Hepatic stellate cell (primary cell): ENCODE data around the gene RBM47.
"Not testable (repeated sequence)": the region's sequence is repeated elsewhere in the genome, so short reads cannot be mapped to it uniquely, and the experiment has no call there.

Experiments
- DNase-seq: peaks from one replicate; pipeline ENCODE4 v3.0.0; 2011; ENCODE audit warnings: low spot score

RBM47 gene

DNA sequence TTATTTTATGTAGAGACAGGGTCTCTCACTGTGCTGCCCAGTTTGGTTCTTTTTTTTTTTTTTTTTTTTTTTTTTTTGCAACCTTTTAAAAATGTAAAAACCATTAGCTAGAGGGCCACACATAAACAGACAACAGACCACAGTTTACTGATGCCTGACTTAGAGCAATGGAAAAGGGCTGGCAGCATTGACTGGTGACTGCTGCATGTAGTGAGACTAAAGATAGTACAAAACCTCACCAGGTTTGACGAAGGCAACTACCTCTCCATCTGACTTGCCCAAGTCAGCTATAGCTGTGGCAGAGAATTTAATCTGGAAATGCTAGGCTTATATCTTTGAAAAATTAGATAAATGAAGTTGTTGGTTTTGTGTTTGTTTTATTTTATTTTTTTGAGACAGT is 102.9 kb downstream of the RBM47 start:
- no peak for DNase-seq

DNA sequence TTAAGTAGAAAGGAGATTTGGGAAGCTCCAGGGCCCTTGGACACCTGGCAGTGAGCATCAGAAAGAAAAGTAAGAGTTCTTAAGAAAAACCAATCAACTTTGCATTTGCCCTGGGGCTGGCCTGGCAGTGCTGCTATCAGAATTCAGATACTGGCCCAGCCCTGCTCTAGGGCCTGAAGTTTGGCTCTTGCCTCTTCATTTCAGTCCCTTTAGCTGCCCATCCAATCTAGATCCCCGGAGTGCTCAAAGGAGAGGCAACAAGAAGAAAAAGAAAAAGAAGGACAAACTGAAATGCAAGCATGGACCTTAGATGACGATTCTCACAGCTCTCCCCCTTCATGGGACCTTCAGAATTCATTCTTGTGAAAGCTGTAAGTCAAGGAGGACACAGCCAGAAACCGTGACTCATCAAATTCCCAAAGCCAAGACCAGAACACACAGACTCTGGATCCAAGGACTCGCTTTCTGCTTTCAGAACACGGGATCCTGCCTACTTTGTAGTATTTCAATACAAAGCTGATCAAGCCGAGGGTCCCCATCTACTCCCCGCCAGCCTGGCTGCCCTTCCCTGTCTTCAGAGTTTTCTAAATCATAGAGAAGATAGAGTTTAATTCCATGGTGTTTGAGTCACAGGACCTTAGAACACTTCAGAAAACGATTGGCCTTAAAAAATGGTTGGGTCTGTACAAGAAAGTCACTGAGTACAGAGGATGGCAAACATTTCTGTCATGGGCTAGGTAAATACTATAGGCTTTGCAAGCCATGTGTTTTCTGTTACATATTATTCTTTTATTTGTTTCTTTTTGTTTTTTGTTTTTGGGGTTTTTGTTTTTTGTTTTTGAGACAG is 103.7 kb downstream of the RBM47 start:
- DNase-seq, result no peak

DNA sequence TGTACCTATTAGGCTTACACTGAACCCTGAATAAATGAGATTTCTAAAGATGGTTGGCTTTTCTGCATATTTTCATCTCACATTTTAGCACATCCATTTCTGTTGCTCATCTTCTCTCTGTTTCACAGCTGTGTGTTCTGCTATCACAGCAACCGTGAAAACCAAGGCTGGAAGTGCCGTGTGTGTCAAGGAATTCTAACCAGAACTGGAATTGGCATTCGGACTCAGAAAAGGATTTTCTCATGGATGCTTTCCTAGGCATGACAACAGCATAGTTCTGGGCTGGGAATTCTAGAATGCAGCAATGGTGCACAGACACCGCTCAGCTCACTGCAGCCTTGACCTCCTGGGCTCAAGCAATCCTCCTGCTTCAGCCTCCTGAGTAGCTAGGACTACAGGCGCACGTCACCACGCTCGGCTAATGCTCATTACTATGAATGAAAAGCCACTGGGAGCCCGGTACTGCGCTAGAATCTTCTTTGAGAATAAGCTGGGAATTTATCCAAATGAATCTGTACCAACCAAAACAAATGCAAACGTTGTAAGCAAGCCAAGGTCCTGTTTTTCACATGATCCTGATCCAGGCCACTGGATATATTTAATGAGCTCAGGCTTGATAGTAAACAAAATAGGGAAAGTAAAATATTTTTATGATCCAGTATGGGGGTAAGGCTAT is 105.2 kb downstream of the RBM47 start:
- no peak for DNase-seq

DNA sequence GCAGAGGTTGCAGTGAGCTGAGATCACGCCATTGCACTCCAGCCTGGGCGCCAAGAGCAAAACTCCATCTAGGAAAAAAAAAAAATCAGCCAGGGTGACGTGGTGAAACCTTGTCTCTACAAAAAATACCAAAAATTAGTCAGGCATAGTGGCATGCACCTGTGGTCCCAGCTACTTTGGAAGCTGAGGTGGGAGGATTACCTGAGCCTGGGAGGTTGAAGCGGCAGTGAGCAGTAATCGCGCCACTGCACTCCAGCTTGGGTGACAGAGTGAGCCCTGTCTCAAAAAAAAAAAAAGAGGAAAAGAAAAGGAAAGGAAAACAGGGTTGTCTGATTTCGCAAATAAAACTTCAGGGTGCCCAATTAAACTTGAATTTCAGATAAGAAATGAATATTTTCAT is 106.1 kb downstream of the RBM47 start:
- DNase-seq, result no peak

DNA sequence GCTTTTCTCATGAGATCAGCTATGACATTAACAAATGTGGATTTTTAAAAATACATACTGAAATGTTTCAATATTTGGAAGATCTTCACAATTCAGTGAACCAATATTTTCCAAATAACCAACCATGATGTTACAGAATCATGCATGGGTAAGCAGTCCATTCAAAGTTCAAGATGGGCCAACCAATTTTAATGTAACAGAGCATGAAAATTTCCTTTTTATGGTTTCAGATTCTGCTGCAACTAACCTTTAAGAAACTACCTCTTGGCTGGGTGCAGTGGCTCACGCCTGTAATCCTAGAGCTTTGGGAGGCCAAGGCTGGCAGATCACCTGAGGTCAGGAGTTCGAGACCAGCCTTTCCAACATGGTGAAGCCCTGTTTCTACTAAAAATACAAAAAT is 107.7 kb downstream of the RBM47 start:
- DNase-seq, result no peak

DNA sequence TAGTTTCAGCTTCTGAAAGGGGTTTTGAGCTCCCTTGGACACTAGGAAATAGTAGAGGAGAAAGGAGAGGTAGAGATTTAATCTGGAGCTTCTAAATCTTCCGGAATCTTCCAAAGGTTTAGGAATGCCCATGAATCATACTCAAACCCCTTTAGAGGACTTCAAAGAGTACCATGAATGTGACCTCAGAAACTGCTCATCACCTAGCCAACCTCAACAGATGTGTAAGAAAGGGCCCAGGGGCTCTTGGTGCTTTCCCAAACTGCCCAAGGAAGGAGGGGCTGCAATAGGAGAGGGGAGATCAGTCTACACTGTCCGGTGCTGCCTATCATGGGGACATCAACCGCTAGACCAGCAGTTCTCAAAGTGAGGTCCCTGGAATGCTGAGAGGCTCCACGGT is 109.1 kb downstream of the RBM47 start:
- DNase-seq, result no peak

DNA sequence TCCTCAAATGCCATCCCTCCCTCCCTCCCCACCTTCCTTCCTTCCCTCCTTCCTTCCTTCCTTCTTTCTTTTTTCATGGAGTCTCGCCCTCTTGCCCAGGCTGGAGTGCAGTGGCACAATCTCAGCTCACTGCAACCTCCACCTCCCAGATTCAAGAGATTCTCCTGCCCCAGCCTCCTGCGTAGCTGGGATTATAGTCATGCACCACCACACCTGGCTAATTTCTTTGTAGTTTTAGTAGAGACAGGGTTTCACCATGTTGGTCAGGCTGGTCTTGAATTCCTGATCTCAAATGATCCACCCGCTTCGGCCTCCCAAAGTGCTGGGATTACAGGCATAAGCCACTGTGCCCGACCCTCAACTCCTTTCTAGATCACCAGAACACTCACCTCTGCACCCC is 112.6 kb downstream of the RBM47 start:
- DNase-seq, result not testable (repeated sequence)

DNA sequence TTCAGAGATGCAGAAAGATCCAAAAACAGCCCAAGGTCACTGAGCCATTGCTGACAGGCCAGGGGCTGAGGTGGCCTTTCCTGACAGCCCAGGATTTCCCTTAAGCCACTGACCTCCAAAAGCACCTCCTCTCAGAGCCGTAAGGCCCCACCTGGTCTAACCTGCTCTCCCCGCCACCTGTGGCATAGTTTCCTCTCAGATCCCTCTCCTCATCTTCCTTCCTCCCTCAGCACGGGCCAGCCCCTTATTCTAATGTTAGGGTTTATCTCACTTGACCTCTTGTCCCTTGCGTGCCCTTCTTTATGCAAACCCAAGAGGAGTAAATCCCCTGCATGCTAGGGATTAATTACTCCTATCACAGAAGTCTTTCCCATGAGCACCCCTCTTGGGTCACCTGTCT is 113.0 kb downstream of the RBM47 start:
- DNase-seq, result no peak

DNA sequence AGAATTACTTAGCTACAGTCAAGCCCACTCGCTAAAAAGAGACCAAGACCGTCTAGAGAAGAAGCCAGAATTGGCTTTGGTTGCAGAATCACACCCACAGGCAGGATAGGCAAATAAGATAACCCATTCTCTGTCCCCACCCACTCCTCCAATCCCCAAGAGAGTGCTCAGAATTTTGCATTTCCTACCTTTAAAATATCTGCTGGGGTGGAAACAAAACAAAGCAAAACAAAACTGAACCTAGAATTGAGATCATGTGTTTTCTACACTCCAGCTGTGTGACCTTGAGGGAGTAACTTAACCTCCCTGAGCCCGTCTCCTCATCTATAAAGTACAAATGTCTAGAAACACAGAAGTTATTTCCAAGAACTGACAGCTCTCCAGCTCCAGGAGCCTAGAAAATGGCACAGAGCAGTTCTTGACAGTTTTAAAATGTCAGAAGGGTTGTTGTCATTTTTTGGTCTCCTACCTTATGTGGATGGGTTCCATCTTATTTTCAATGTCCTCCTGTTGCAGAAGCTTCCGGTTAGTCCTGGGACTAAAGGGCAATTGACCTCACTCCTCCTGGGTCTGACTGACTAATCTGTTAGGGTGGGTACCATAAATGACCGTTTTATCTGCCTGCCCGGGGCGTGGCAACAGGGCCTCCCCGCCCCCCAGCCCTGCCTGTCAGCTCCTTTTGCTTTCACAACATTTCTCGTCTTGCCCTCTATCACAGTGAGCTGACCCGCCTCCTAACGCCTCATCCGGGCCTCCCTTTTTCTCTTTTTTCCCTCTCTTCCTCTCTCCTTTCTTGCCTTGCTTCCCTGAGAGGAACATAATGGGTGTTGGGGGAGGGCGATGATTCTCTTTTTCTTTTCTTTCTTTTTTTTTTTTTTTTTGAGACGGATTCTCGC is 114.0 kb downstream of the RBM47 start:
- DNase-seq, result no peak

DNA sequence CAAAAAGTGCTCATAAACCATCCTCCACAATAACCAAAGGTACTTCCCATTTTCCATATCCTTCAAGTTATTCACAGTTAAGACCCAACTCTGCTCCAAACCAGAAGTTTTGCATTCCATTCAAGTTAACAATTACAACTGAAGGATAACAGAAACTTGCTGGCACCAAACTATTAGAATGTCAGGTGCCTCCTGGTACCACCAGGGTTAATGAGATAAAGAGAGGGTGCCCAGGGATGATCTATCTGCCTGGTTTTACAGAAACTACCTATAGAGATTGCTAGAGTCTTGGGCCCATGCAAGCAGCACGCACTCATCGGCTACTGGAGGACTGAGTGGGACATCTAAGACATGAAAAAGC is 114.6 kb downstream of the RBM47 start:
- DNase-seq, result no peak

DNA sequence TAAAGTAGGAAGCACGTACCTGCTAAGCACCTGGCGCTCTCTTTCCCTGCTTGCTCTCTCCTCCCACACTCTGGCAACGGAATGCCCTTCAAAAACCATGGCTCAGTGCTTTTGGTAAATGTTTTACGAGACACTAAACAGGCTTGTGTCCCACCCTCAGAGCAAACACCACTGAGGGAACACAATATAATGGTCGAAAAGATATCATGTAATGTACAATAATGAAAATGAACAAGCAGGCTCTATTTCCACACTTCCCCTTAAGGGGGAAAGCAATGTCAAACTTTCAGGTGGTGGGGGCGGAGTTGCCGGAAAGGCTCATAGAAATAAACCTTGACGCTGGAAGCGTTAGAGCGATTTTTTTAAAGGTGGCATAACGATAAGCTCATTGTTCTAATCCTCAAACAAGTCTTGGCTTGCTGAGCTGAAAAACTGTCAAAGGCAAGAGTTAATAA is 115.1 kb downstream of the RBM47 start:
- no peak for DNase-seq

DNA sequence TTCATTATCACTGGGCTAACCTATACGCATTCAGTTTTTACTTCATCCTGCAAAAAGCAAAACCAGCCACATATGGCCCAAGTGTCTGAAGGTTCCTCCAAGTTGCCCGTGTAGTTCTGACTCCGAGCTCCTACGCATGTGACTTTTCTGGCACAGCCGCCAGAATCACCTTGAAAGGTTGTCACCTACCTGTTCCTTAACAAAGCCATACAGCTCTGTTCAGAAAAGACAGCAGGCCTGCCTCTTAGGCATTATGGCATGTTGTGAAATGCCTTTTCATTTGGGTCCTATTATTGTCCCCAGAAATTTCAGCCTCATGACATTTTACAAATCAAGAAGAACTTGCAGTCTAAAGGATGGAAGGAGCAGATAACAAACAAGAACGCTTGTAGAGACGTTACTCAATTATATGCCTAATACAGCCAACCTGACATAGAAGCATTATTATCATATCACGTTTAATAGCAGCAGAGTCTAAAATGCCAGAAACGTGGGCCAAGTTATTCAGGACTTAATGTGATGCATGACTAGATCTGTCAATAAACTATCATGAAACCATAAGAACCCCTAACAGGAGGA is 118.5 kb downstream of the RBM47 start:
- no peak for DNase-seq

DNA sequence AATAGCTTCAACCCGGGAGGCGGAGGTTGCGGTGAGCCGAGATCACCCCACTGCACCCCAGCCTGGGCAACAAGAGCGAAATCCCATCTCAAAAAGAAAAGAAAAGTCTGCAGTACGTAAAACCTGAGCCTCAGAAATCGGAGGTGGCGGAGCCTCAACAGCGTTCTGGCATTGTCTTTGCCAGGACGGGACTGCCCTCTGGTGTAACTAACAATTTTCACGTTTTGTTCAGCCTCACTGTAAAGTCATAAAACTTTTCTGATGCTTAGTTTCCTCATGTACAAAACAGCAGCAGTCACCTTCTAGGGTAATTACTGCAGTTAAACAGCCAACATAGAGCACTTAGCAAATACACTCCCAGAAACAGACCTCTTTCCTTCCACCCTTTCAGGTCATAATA is 121.7 kb downstream of the RBM47 start:
- no peak for DNase-seq

DNA sequence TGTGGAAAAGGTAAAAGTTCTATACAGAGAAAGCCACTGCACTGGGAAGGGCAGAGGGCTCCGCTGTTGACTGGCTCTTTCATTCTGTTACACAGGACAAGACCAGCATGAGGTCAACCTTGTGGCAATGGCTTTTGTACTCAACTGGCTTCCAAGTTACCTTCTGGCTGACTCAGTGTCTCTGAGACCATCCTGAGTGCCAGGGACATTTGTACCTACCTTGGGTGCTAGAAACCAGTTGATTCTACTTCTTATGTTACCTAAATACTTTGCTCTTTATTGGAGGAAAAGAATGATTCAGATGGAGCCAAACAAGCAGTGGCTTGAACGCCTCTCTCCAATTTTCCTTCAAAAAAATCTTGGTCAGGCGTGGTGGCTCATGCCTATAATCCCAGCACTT is 123.2 kb downstream of the RBM47 start:
- no peak for DNase-seq

DNA sequence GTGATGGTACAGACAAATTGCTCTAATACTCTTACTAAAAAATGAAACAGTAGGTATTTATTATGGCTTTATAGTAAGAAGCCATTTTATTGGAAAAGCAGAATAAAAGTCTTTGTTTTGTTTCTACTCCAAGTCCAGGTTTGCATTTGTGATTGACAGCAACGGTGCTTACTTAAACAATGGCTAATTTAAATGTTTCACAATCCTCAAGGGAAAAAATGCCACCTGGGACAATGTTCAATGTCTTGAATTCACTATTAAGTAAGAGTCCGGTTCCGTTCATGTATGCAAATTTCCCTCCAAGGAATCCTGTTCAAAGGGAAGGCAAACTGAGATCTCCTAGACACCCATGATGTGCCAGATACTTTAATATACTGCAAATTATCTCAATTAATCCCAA is 123.6 kb downstream of the RBM47 start:
- no peak for DNase-seq

DNA sequence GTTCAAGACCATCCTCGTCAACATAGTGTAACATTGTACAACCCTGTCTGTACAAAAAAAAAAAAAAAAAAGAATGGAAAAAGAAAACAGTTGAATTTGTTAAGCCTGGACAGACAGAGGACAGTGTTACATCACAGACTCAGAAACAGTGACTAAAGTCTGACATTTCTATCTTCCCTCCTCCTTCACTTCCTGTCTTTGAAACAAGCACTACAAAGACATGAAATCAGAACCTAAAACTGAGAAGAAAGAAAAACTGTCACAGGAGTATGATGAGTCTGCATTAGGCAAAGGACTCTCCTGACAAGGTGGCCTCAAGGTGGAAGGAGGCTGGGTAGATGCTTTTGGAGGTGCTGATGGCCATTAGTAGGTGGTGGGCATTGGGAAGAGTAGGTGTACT is 126.7 kb downstream of the RBM47 start:
- no peak for DNase-seq

DNA sequence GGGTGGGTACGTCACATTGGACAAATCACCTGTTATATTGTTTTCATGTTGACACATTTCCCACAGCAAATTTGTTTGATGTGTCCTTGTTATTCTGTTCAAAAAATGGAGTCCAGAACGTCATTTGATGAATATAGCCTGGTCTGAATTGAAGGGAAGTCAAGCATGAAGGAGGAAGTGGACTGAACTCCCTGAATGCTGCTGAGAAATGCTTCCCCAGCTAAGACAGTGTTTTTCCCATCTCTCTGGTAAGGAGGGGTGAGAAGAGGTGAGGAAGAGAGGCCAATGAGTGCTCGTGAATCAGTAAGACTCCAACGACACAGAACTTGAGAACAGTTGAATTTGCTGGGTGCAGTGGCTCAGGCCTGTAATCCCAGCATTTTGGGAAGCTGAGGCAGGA is 127.4 kb downstream of the RBM47 start:
- DNase-seq, result no peak

DNA sequence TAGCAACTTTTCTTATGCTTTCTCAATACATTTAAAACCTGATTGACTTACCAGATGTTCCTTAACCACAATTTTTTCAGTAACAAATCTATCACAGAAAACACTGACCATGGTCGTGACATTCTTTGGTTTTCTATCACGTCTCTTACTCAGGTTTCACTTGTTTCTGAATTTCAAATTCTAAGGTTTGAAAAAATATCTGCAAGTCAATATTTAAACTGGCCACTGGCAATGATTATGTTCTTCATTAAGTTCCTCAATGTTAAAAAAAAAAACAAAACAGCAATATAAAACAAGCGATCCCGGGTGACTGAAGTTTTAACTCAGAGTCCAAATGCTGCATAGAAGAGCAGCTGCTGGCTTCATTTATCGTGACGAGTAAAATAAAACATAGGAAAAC is 128.9 kb downstream of the RBM47 start:
- no peak for DNase-seq

DNA sequence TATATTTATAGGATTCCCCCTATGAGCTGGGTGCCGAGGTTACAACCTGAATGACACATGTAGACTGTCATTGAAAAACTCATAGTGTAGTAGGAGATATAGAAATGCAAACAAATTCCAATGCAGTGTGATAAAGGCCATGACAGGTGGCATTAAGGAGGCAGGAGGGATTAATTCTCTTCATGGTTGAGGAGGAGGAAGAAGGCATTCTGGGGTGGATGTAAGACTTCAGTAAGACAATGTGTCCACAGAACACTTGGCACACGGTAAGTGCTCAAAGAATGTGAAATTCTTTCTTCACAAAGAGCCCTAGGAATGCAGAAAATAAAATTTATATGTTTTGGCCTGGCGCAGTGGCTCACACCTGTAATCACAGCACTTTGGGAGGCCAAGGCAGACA is 136.5 kb downstream of the RBM47 start:
- no peak for DNase-seq

DNA sequence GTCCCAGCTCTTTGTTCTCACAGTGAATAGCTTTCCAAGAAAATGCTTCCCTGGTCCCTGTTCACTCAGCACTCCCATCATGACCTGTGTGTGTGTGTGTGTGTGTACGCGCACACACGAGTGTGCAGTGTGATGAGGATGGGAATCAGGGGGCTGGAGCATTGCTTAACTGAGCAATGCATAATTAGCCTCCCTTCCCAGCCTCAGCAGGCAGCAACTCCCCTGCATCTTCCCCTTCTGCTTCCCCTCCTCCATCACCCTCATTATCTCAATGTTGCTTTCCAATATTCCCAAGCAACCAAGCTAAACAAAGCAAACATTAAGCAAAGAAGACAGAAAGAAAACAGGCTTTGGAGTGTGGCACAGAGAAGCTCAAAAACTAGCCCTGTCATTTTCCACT is 137.0 kb downstream of the RBM47 start:
- DNase-seq, result no peak

DNA sequence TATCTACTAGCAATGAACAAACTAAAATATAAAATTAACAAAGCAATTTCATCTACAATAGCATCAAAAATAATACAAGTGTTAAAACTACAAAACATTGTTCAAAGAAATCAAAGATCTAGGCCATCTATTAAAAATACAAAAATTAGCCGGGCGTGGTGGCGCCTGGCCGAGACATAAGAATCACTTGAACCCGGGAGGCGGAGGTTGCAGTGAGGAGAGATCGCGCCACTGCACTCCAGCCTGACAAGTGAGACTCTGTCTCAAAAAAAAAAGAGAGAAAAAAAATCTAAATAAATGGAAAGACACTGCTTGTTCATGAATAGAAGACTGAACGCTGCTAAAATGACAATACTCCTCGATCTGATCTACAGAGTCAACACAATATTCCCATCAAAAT is 139.2 kb downstream of the RBM47 start:
- no peak for DNase-seq

DNA sequence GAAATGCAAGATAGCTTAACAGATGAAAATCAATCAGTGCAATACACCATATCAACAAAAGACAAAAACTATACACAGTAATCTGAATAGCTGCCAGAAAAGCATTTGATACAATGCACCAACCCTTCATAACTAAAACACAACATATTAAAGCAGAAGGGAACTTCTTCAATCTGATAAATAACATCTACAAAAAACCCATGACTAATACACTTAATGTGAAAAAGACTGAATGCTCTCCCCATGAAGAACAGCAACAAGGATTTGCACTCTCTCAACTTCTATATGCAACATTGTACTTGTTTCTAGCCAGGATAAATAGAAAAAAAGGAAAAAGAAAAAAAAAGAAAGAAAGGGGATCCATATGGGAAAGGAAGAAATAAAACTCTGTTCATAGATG is 139.7 kb downstream of the RBM47 start:
- DNase-seq, result no peak
